ENCODE results near the gene DEPDC1B.

- TF ChIP-seq, protein P1, sequence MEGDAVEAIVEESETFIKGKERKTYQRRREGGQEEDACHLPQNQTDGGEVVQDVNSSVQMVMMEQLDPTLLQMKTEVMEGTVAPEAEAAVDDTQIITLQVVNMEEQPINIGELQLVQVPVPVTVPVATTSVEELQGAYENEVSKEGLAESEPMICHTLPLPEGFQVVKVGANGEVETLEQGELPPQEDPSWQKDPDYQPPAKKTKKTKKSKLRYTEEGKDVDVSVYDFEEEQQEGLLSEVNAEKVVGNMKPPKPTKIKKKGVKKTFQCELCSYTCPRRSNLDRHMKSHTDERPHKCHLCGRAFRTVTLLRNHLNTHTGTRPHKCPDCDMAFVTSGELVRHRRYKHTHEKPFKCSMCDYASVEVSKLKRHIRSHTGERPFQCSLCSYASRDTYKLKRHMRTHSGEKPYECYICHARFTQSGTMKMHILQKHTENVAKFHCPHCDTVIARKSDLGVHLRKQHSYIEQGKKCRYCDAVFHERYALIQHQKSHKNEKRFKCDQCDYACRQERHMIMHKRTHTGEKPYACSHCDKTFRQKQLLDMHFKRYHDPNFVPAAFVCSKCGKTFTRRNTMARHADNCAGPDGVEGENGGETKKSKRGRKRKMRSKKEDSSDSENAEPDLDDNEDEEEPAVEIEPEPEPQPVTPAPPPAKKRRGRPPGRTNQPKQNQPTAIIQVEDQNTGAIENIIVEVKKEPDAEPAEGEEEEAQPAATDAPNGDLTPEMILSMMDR (IDR thresholded peaks at IDR 0.05), result no peak
- no peak for TF ChIP-seq POLR2A (IDR thresholded peaks at IDR 0.05)
- TF ChIP-seq POLR2AphosphoS5 (IDR thresholded peaks at IDR 0.05), result no peak
Measured at GRCh38 chr5:60597572-60598320, 102.2 kb downstream of the DEPDC1B start.
